ENCODE data around the gene OAS1. TPM values are rescaled to one million over a fixed set of nuclear protein-coding genes. Genes with fewer than 3 reads are reported as not detected.

Gene OAS1
- total and polyA plus RNA-seq, 2 of the 8 experiments (the other 6 are each of a cell fraction or from before 2014, with no cell fraction given), result 0.23 TPM; not detected in 1

DNA sequence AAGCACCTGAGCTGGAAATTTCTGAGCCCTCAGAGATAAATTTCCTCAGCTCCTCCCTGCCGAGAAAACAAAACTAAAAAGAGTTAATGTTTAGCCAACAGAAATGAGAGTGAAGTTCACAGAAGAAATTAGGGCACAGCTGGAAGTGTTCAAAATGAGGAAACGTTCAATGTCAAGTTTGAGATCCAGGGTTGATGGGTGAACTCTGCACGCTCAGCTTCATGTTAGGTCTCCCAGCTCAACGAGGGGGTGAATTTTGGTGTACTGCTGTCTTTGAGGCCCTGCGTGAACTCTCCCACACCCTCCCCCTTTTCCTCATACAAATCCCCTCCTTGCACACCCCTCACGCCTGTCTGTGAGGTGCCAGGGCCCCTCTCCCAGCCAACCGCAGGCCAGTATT lies 18.2 kb downstream of the OAS1 start (continued):
- no peak for TF ChIP-seq GABPA (IDR thresholded peaks at IDR 0.05; ENCODE audit: borderline replicate concordance, insufficient read depth, low read length)
- no peak for TF ChIP-seq BRCA1 (IDR thresholded peaks at IDR 0.05; ENCODE audit: low read depth, low read length)
- TF ChIP-seq RAD21 (IDR thresholded peaks at IDR 0.05 in 1 of 2, conservative IDR thresholded peaks at IDR 0.05 in 1 of 2; ENCODE audit: low read depth in 2 of 2, low read length in 2 of 2), result no peak
- no peak for TF ChIP-seq EZH2 (IDR thresholded peaks at IDR 0.05; ENCODE audit: low read depth, low read length, severe bottlenecking)
- no peak for TF ChIP-seq EGR1 (IDR thresholded peaks at IDR 0.05; ENCODE audit: borderline replicate concordance, low read depth, low read length)
- TF ChIP-seq EP300 (IDR thresholded peaks at IDR 0.05; ENCODE audit: borderline replicate concordance in 1 of 2, low read depth in 2 of 2, low read length in 2 of 2), result no peak
- no peak for TF ChIP-seq JUN (IDR thresholded peaks at IDR 0.05; ENCODE audit: low read depth, low read length)
